ENCODE measurements around the gene EFCAB6.

DNA sequence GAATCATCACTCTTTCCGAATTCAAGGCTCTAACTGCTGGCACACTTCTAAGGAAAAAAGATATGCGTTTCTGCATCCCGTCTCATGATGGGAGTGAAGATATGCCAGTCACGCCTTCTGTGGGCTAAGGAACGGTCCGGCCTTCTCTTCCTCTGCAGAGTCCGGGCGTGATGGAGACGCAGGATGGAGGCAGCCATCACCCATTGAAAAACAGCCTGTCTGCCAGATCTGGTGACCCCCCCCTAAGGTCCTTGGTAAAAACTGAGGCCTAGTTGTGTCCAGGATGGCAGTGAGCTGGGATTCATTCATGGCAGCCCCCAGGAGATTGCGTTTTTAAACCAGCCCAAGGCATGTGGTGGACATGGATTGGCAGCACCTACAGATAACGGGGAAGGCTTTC is 6.9 kb upstream of the EFCAB6 start:
- no peak for TF ChIP-seq REST (IDR thresholded peaks at IDR 0.05; ENCODE audit: low read depth)
- no peak for TF ChIP-seq FOXM1 (IDR thresholded peaks at IDR 0.05; ENCODE audit: borderline replicate concordance, low read depth)
- TF ChIP-seq NFIC (IDR thresholded peaks at IDR 0.05): no peak
- no peak for TF ChIP-seq TEAD4 (IDR thresholded peaks at IDR 0.05)
- no peak for TF ChIP-seq EP300 (IDR thresholded peaks at IDR 0.05; ENCODE audit: borderline replicate concordance)
- TF ChIP-seq TCF12 (IDR thresholded peaks at IDR 0.05; ENCODE audit: low read depth): no peak
- TF ChIP-seq YY1 (IDR thresholded peaks at IDR 0.05; ENCODE audit: low read depth): no peak
- TF ChIP-seq MAX (IDR thresholded peaks at IDR 0.05): no peak
- no peak for TF ChIP-seq CEBPB (IDR thresholded peaks at IDR 0.05)
- TF ChIP-seq EGR1 (IDR thresholded peaks at IDR 0.05): no peak
- no peak for TF ChIP-seq TAF1 (IDR thresholded peaks at IDR 0.05; ENCODE audit: low read depth)

Measured in Ishikawa (cell line).